GM18951 (cell line): Measurements from ENCODE around the gene ZNF541.

Experiments used
- POLR2A ChIP-seq: IDR thresholded peaks from 4 replicates; pipeline ENCODE4 v1.6.1; 2011; ENCODE audit warnings: mild to moderate bottlenecking; ENCODE audit not compliant: insufficient read length, insufficient read depth; ENCODE audit errors: extremely low read depth
- in situ Hi-C: fragments of 300-500 bp; cut with MboI; formaldehyde crosslinking; loops from one replicate; pipeline ENCODE4 v1.12.0; 2022; ENCODE audit warnings: low sequenced_read_pairs, mixed read lengths, inconsistent platforms; ENCODE audit not compliant: unreplicated experiment

The ZNF541 gene

DNA sequence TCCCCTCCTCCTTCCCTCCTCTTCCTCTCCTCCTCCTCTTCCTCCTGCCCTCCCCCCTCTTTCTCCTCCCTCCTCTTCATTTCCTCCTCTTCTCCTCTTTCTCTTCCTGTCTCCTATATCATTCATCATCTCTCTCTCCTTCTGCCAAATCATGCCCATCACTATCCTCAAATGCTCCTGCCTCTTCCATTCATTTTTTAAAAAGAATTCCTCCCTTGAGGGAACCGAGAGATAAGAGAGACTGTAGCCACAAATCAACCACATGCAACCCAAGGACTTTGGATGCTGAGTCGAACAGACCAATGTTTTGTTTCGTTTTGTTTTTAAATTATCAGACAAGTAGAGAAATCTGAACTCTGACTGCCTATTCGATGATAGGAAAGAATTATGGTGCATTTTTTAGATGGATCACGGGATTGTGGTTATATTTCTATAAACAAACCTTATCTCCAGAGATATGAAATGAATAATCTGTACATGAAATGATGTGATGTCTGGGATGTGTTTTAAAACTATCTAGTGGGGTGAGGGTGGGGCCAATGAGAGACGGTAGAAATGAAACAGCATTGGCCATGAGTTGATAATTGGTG, 9.5 kb upstream of the ZNF541 start:
- no peak for TF ChIP-seq POLR2A
- in situ Hi-C loops: no loop called here

DNA sequence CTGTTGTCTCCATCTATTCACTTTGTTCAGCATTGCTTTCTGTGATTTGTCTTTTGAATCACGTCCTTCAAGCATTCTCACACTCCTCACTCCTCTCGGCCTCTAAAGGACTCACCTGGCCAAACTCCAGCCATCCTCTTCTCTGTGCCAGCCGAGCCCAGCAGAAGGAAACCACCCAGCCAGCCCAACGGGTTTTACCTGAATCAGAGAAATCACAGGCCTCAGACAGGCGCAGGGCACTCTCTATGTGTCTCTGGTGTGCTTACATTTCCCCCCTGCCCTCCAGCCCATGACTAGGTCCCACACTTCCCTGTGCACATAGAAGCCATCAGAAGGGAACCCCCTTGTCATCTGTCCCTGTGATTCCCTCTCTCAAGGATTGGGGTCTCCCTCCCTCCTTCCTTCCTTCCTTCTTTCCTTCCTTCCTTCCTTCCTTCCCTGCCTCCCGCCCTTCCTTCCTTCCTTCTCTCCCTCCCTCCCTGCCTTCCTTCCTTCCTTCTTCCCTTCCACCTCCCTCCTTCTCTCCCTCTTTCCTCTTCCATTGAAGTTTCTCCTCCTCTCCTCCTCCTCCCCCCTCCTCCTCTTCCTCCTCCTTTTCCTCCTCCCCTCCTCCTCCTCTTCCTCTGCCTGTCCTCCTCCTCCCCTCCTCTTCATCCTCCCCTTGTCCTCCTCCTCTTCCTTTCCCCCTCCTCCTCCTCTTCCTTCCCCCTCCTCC, 8.8 kb upstream of the ZNF541 start:
- TF ChIP-seq POLR2A: no peak
- in situ Hi-C loops: no loop called here

DNA sequence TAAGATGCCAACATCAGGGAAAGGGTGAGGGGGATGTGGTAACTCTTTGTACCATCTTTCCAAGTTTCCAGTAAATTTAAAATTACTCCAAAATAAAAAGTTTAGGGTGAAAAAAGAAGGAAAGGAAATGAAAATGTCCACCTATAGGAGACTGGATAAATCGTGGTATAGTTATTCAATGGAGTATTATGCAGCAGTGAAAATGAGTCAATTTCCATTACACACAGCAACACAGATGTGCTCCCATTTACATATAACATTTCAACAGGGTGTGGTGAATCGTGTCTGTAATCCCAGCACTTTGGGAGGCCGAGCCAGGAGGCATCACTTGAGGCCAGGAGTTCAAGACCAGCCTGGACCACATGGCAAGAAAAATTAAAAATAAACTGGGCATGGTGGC, 7.4 kb upstream of the ZNF541 start:
- in situ Hi-C loops: no loop called here
- TF ChIP-seq POLR2A: no peak

DNA sequence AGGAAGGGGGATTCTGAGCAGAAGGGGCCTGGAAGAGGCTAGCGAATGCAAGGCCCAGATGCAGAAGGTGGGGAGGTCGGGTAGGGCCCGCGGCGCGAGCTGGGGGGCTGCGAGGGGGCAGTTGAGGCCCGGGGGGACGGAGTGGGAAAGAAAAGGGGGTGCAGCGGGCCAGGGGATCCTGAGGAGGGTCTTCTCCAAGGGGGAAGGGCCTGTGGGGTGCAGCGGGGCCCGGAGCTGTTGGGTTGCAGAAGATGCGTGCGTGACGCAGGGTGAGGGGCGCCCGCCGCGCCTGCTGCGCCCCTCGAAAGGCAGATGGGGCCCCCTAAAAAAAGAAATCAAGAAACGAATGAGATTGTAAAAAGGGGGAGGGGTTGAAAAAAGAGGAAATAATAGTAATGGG, 313 bp downstream of the ZNF541 start:
- TF ChIP-seq POLR2A: no peak
- in situ Hi-C loops: no loop called here

DNA sequence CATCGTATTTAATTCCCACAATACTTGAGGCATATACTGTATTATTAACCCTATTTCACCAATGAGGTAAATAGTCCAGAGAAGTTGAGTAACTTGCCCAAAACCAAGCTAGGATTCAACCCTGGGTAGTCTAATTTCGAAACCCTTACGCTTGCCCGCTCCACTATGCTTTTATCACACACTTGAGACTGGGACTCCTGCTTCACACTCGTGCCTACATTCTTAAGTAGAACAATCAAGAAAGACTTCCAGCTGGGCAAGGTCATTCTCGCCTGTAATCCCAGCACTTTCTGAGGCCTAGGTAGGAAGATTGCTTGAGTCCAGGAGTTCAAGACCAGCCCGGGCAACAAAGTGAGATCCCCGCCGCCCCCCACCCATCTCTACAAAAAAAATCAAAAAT, 3.6 kb downstream of the ZNF541 start:
- no peak for TF ChIP-seq POLR2A
- in situ Hi-C loops: no loop called here

- in situ Hi-C loops: no loop called here
- no peak for TF ChIP-seq POLR2A
Observed at GRCh38 chr19:47564081-47564480, 8.9 kb downstream of the ZNF541 start.

GRCh38 chr19:47561440-47562057, 11.4 kb downstream of the ZNF541 start:
- no peak for TF ChIP-seq POLR2A
- in situ Hi-C loops: no loop called here

DNA sequence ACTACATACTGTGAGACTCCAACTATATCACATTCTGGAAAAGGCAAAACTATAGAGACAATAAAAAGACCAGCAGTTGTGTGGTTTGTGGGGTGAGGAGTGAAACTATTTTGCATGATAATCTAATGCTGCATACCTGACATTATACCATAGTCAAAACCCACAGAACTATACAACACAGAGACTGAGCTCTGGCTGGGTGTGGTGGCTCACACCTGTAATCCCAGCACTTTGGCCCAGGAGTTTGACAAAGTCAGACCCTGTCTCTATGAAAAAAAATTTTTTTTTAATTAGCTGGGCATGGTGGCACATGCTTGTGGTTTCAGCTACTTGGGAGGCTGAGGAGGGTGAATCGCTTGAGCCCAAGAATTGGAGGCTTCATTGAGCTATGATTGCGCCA, 11.9 kb downstream of the ZNF541 start:
- no peak for TF ChIP-seq POLR2A
- in situ Hi-C loops: no loop called here

- no peak for TF ChIP-seq POLR2A
- in situ Hi-C loops: no loop called here
Observed at GRCh38 chr19:47550129-47550528, 22.8 kb downstream of the ZNF541 start.

GRCh38 chr19:47549261-47549862, 23.6 kb downstream of the ZNF541 start:
- in situ Hi-C loops: no loop called here
- no peak for TF ChIP-seq POLR2A

DNA sequence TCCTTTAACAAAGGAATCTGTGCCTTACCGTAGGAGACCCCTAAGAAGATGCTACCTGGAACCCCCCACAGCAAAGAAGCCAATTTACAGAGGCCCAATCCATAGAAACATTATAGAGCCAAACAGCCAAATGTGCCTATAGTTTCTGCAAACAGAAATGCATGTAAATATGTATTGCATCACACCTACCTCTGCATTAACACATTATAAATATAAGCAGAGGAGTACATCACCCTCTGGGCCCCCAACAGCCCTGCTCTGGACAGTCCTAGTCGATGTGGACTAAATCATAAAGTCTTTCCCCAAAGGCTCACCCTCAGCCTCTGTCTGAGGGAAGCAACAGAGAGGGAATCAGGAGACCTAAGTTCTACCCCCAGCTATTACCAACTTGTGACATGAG, 25.7 kb downstream of the ZNF541 start:
- in situ Hi-C loops: no loop called here
- TF ChIP-seq POLR2A: no peak

DNA sequence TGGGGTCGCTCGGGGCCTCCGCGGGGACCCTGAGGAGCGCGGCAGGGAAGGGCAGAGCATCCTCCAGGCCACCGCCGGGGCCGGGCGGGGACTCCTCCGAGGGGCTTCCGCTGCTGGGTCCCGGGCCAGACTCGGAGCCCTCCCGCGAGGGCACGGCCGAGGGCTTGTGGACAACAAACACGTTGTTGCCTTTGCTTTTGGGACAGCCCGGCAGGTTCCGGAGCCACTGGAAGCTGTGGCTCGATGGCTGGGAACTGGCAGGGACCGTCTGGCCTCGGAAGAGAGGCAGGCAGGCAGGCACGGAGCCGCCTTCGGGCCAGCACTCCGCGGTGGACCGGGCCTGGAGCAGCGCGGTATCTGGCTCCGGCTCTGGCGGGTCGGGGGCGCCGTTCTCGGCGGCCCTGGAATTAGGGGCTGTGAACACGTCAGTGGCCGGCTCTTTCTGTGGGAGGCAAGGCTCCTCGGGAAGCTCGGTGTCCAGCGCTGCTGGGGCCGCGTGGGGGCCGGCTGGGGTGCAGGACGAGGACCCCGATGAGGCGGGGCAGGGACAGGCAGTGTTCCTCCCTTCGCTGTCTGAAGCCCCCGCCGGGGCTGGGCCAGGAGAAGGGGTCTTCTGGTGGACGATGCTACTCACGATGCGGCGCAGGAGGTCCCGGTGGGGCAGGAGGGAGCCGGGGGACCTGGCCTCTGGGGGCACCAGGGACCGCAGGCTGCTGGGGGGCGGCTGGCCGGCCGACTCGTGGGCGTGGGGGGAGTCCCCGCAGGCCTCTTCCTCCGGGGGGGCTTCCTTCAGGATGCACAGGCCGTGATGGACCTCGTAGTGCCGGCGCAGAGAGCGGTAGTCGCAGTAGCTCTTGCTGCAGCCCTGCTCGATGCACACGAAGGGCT, 27.6 kb downstream of the ZNF541 start:
- TF ChIP-seq POLR2A: no peak
- in situ Hi-C loops: no loop called here

GRCh38 chr19:47544476-47544875, 28.5 kb downstream of the ZNF541 start:
- in situ Hi-C loops: no loop called here
- TF ChIP-seq POLR2A: no peak
